HG02970 (cell line): Measurements from ENCODE around the gene MORC1.

Experiments used
- ATAC-seq: cut with Tn5 transposase; IDR thresholded peaks from one replicate; pipeline ENCODE4 v1.9.1; 2021; ENCODE audit warnings: mild to moderate bottlenecking, moderate library complexity, moderate number of reproducible peaks; ENCODE audit not compliant: unreplicated experiment, low FRiP score

Gene MORC1

DNA sequence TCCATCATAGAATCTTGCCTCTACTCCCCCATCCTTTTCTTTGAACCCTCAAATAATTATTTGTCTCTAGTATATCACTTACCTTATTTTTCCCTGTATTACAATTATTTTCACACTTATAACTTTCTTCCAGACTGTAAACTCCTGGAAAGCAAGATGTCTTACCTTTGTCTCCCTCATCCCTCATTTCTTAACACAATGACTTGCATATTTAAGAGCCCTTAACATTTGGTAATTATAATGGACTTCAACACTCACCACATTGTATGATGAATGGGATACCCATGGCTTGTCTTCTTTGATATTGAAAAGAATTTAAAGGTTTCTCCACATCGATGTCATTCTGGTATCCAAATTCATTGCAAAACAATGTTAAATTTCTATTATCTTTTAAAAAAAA lies 82.9 kb downstream of the MORC1 start:
- ATAC-seq = no peak

DNA sequence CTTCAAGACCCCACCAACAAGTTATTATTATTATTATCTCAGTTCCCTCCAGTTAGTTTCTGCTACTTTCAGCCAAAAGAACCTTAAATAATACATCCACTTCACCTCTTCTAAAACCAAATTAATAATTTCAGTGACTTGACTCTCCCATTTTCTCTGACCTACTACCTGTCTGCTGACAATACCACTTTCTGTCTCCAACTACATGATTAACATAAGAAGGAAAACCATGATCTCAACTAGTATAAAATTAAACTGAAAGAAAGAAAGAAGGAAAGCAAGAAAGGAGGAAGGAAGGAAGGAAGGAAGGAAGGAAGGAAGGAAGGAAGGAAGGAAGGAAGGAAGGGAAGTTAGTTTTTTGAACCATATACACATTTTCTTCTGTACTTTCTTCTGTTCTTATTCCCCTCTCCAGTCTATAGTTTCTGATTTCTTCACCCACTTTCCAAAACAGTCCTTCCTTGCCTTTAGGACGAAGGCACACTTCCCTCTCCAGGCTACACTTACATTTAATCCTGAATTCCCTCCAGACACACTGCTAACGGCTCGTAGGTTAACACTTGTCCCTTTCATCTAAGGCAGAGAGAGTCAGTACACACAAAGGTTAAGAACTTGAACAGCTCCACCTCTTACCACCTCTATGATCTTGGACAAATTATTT lies 84.8 kb downstream of the MORC1 start:
- no peak for ATAC-seq

DNA sequence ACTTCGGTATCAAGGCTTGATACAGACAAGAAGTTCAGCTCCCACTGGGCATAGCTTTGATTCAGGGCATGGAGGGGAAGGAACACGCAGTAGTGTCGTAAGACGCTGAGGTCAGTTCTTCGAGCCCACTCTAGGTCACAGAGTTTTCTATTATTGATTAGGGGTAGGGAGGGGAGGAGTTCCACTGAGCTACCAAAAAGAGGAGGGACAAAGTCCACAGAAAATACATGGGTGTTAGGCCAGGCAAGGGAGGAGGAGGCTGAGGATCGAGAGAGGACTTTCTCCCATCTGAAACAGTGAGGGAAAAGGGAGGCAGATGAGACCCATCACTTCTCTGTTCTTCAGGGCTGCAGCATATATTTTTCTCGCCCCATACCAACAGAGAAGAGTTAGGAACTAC lies 89.2 kb downstream of the MORC1 start:
- no peak for ATAC-seq

DNA sequence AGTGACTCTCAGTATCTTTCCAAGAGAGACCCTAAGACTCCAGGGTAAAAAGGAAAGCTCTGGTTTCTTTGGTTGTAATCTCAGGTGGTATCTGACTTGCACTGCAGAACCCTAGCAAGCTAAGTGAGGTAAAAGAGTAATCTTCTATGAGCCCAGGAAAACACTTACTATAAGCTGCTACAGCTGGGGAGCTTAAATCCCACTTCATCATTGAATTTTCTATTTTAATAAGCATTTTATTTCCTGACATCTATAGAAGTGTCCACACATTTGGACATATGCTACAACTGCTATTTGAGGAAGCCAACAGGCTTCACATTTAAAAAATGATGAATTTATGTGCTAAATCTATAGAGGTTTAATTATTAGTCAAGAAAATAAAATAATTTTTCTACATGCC lies 91.1 kb downstream of the MORC1 start:
- ATAC-seq = no peak

DNA sequence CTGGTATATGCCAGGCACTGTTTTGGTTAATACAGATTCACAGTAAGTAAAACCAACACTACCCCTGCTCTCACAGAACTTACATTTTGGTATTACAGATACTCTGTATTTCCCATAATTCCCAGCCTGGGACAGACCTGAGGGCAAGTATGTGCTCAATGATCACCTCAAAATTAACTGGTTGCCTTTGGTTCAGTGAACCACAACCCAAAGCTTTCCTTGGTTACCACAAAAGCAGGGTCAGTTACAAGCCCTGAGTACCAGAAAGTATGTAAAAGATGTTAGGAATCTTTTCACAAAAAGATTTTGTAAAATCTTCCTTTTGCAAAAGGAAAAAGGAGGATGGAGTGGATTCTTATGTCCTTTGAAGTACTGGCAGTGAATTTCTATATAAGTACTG lies 92.0 kb downstream of the MORC1 start:
- no peak for ATAC-seq

DNA sequence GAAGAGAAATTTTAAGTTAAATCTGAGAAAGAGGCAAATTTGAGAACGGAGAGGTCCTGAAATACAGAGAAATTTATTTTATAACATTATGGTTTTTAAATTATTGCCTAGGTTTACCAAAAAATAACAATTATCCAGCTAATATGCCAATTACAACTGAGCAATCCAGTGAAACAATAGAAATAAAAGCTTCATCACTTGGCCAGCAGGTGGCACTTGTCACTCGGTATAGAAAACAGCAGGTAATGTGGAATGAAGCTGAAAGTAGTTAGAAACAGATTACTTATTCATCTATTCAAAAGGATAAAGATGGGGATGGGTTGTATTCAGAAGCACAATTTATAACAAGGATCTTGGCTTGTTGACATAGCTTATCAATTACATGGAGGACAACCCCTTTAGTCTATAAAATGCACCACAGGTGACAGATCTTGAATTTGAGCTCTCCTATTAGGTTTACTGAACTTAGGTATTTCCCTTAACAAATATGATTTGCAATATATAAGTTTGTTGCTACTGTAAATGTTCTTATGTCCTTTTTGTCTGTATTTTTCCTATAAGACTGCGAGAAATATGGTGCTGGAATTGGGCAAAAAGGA lies 94.2 kb downstream of the MORC1 start:
- ATAC-seq = no peak

DNA sequence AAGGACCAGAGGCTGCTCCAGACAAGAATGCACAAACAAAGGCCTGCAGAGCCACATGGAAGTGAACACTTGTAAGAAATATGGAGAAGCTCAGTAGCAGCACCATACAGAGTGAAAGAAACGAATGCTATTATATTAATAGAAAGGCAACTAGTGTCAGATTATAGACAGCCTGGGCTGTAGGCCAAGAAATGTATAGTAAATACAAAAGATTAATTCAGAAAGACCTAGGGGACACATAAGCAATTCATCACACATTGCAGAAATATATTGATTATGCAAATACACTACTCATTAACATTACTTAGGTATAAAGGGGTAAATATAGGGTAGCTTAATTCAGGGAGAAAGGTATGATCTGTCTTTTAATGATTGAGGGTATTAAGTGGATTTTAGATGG lies 94.8 kb downstream of the MORC1 start:
- ATAC-seq = no peak

DNA sequence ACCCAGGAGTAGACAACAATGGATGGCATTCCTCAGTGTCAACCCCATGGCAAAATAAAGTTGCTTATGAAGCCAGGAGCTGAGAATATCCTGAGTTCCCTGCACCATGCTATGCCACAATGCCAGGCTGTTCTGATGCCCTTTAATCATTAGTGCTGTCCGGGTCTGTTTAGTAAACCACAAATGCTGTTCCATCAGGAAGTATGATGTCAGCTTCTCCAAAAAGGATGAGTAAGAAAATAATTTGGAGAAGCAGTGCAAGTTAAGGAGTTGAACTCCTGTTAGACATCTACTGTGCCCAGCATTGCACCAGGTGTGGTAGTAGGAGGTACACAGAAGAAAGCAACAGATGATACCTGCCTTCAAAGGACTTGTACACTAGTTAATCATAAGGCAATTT lies 96.4 kb downstream of the MORC1 start:
- ATAC-seq = no peak

DNA sequence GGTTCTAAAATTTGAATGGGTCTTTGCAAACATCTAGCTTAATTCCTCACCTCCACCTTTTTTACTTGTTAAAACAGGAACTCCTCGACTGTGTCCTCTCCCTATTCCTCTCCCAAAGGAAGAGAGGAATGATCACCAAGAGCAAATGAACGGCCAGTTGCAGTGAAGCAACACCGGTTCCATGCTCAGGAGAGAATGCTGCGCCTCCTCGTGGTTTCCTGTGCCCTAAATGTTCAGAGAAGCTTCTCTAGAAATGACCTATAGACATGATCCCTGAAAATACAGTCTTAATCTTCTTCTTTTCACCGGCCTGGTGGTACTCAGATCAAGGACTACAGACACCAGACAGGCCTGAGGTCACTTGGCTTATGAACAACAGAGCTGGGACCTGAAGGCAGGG lies 99.1 kb downstream of the MORC1 start:
- no peak for ATAC-seq

DNA sequence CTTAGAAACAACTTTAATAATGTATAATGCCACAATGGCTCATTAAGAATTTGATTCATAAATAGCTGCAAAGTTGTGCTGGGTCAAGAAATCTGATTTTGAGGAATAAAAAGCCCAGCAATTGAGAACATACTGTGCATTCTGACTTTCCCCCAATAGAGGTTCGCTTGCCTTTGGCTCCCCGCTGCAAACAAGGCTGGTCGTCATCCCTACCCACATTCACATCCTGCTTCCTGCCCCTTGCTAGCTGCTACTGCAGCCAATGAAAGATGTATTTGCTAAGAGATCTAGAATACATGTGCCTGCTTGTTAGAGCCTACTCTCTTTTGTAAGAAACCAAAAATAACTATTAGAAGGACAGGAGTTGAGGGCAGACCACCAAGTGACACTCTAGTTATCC lies 112.5 kb downstream of the MORC1 start:
- no peak for ATAC-seq

DNA sequence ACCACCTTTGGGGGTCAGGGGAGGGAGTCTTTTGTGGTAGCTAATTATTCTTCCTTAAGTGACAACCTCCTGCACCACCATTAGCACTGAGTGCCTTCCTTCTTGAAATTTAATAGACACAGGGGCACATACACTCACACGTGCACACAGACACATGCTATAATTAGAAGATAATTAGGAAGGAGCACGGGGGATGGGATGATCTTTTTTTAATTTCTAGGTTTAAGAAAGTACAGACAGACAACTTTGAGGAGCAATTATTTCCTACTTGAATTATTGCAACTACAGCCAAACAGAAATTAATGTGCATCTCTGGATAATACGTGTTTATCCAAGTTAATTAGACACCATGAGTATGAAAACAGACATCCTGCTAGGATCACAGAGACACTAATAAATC lies 119.5 kb downstream of the MORC1 start:
- no peak for ATAC-seq

DNA sequence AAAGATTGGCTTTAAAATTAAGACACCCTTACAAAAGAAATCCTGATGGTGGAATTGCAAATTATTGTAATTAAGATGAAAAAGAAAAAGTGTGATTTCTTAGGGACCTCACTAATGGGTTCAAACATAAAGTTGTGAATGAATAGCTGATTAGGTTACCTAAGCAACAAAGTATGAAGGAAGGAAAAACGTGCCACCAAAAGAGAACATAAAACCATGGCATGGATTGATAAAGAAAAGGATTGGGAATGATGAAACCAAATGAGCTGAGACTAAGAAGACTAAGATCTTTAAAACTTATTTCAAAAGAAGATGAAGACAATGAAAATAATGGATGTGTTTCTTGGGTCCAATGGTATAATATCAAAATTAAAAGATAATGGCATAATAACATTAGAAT lies 132.1 kb downstream of the MORC1 start:
- no peak for ATAC-seq

DNA sequence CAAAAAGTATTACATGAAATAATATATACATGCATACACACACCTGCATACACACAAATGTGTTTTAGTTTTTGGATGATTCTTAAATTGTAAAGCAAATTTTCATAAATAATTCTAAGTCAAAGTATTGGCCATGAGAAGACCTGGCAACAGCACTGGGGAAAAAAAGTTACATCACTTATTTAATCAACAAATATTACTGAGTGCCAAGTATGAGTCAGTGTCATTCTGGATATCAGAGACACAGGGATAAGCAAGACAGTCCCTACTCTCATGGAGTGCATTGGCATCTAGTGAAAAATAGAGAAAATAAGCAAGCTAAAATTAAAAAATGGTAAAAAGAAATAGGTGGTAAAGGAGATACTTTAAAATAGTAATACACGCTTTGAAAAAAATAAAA lies 134.9 kb downstream of the MORC1 start:
- ATAC-seq = no peak

DNA sequence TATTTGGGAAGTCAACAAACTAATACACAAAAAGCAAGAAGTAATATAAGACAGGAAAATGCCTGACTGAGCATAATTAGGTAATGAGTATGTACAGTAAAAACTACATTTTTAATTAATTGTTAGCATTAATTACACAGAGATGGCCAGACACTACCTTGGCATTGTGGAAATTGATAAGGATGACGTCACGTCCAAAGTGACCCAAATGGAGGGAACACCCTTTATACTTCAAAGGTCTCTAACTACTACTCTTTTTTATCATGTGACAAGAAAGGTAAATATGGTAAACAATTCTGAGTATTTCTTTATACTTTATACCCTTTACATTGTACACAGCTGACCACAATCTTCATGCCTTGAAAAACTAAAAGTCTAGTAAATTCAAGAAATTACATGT lies 141.9 kb downstream of the MORC1 start:
- ATAC-seq = no peak

DNA sequence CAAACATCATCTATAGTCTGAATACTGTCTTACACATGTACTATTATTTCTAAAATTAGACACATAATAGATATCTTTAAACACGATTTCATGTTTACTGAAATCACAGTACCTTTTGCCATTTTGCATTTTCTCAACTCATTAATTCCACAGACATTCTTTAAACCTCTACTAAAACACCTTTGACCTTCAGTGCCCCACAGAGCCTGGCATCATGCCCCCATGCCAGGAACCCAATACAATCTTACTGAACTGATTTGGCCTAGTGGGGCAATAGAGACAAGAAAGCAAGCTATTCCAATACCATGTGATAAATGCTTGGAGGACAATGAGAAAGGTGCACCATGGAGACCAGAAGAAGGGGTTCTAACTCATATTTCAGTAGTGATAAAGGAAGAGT lies 144.9 kb downstream of the MORC1 start:
- ATAC-seq = no peak

DNA sequence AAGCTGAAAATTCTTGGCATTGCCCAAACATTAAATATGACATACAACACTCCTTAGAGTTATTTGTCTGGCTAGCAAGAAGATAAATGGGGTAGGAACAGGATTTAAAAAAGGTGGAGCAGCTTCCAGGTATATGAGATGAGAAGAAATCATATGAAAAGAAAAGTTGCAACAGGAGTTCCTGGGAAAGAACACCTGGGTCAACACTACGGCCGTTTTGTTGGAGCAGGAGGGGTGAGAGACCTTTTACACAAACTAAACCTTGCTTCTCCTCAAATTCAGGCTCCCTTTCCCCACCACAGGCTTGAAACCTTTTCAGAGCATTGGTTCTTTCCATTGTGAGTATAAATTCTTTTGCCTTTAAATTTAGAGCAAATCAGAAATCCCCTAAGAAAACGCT lies 145.5 kb downstream of the MORC1 start:
- ATAC-seq = no peak

DNA sequence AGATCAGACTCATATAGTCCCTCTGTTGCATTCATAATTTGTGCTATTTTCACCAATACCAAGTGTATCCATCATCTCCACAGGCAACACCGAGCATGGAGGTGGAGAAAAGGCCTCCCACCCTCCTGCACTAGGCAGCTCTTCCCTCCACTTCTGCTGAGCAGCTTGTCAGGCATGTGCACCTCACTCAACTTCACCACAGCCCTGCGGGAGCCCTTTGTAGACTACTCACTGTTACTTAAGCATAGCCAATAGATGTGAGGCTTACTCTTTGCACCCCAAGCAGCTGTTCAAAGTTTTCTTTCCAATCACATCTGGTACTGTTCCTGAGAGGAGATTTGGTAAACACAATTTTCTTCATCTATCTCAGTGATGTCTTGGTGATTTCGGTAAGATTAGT lies 147.4 kb downstream of the MORC1 start:
- ATAC-seq = no peak

DNA sequence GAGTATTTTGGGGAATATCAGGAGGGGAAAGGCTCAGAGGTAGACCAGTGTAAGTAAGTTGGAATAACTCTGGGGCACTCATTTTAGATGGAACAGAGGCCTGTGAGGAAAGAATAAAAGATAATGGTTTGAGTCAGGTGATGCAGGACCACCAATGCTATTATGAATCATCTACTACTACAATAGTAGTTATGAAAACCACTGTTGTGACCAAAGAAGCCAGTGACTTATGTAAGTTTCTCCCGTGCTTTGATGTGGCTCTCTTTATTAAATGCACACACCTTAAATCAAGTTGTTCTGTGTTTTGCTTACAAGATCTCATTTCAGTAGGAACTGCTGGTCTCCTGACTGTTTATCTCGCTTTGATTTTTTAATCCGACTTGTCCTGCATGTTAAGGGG lies 151.2 kb downstream of the MORC1 start:
- ATAC-seq = no peak

DNA sequence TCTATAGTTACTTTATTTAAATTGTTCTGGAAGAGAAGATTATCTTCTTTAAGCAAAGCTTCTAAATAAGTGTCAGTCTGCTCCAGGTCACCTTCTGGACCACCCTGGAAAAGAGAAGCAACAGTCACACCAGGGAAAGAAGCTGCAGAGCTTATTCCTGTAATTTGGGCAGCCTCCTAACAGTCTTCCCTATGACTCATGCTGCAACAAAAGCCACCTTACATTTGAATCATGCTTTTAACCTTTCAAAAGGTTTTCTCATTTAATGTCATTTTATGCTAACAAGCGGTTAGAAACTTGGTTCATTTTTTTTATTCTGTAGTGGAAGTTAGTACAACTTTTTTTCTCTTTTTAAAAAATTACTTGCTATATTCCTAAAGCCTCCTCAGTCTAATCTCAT lies 158.9 kb downstream of the MORC1 start:
- ATAC-seq = no peak

DNA sequence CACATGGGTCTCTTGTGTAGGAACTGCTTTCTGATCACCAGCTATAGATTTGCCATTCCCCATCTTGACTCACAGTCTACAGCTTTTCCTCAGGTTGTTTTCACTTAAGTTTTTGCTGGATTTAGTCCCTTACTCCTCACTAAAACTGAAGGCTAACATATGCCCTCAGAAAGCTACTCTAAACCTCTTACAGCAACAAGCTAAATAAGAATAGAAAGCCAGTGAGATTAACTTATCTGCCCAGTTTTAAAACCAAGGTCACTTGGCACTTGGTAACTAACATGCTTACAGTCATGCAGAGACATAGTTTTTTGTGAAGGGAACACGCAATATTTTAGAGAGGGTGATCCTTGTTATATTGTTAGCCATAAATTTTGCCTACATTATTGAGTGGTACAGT lies 164.2 kb downstream of the MORC1 start, which contains the start of gene GUCA1C:
Gene GUCA1C, minus strand, starts transcription at position 180 of the 400 bp plus-strand sequence. Its CDS starts 117 bp downstream, at position 63.
- no peak for ATAC-seq

DNA sequence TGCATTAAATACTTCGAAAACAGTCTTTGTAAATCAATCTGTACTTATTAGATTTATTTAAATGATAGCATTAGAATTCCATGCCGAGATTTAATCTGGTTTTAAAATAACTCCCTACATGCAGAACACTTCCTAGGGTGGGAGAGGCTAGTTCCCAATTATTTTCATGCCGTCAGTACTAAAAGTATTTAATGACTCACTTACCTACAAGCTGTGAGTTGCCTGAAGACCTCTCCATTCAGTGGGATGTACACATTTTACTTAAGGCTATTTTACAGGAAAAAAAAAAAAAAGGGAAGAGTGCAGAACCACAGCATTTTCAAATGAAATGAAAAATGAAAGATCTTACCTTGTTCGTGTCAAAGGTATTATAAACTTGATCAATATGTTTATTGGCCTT lies 164.7 kb downstream of the MORC1 start:
- ATAC-seq = no peak

DNA sequence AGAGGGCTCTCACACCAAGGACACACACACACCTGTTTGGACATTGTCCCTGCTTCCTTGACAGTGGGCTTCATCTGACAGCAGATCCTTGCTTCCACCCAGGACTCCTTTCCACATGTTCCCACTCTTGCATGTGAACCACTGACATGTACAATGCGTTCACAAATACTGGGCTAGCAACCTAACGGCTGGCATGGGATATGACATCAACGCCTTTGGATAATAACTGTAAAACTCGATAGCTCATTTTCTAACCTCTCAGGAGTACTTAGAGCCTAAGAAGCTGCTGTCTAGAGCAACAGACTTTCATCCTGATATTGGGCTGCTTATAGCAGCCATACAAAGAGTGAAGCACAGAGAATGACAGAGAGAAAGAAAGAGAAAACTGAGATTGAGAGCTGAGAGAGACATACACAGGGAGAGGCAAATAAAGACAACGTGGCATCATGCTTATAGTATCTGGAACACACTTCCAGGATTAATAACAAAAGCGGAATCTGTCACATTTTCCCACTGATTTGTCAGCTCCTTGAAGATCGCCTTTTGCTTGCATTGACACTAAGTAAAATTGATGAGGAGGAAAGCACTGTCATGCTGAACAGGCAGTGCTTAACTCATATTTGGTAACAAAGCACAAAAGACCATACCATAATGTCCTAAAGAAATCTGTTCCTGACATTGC lies 166.0 kb downstream of the MORC1 start:
- no peak for ATAC-seq
